Stimulated activated CD8-positive, alpha-beta memory T cell treated with anti-CD3 and anti-CD28 coated beads, Interleukin-15, amount 100 ng/mL, for 1 hour (primary cell): ENCODE measurements around the gene GEMIN7.

Experiments used
- DNase-seq: peaks from one replicate; pipeline ENCODE4 v3.0.0-alpha.2; 2020; ENCODE audit warnings: low read depth

Gene GEMIN7, protein sequence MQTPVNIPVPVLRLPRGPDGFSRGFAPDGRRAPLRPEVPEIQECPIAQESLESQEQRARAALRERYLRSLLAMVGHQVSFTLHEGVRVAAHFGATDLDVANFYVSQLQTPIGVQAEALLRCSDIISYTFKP

GRCh38 chr19:45079063-45079910 is at the start of gene GEMIN7:
GEMIN7 (plus strand) TSS chr19:45079260; CDS start chr19:45090115, 10,855 bp downstream.
- DNase-seq: peak; percentile 50

GRCh38 chr19:45030825-45031224 is 48.2 kb upstream of the GEMIN7 start:
- DNase-seq: no peak

GRCh38 chr19:45032421-45032820 is 46.6 kb upstream of the GEMIN7 start:
- DNase-seq: no peak

GRCh38 chr19:45035755-45036154 is 43.3 kb upstream of the GEMIN7 start:
- no peak for DNase-seq

DNA sequence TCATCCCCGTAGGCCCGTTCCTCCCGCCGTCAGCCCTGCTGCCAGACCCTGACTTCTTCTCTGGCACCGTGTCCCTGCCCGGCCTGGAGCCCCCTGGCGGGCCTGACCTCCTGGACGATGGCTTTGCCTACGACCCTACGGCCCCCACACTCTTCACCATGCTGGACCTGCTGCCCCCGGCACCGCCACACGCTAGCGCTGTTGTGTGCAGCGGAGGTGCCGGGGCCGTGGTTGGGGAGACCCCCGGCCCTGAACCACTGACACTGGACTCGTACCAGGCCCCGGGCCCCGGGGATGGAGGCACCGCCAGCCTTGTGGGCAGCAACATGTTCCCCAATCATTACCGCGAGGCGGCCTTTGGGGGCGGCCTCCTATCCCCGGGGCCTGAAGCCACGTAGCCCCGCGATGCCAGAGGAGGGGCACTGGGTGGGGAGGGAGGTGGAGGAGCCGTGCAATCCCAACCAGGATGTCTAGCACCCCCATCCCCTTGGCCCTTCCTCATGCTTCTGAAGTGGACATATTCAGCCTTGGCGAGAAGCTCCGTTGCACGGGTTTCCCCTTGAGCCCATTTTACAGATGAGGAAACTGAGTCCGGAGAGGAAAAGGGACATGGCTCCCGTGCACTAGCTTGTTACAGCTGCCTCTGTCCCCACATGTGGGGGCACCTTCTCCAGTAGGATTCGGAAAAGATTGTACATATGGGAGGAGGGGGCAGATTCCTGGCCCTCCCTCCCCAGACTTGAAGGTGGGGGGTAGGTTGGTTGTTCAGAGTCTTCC is 41.5 kb upstream of the GEMIN7 start:
- no peak for DNase-seq

GRCh38 chr19:45038931-45039893 is 39.8 kb upstream of the GEMIN7 start, which contains the start of gene CLASRP:
CLASRP (plus strand) TSS chr19:45039045; CDS start chr19:45040213, 1,168 bp downstream.
- DNase-seq: peak; percentile 74

DNA sequence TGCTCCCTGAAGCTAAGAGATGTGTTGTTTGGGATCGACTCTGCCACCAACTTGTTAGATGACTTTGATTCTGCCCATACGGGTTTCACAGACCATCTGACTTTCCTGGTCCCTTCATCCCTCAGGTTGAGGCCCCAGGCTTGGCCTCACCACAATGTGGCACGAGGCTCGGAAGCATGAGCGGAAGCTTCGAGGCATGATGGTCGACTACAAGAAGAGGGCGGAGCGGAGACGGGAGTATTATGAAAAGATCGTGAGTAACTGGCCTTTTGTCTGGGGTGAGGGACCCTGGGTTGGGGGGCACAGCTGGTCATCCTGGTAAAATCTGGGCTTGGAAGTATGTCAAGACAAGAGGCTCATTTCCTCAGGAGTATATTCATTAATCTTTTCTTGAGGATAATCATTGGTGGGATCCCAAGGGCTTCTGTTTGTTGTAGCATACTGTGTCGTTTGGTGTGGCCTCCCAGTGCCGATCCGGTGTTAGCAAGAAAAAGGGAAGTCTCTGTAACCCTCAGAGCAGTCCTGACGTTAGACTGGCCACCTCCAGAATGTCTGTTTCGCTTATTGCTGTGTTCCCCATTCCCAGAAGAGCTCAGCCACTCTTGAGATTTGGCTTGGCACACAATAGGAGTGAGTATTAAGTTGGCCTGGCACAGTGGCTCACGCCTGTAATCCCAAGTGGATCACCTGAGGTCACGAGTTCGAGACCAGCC is 38.8 kb upstream of the GEMIN7 start:
- no peak for DNase-seq

DNA sequence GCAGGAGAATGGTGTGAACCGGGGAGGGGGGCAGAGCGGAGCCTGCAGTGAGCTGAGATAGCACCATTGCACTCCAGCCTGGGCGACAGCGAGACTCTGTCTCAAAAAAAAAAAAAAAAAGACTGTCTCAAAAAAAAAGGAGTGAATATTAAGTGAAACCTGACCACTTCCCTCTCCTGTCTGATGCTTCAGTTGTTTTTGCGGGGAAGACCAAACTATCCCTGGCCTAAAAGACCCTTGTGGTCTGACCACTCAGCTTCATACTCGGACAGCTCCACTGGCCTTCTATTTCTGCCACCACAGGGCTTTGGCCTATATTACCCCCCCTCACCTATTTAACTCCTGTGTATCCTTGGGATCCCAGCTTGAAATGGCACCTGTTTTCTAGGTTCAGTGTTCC is 37.9 kb upstream of the GEMIN7 start:
- no peak for DNase-seq

- no peak for DNase-seq
Measured at GRCh38 chr19:45045671-45046353, 33.2 kb upstream of the GEMIN7 start.

GRCh38 chr19:45046355-45046754 is 32.7 kb upstream of the GEMIN7 start:
- no peak for DNase-seq

DNA sequence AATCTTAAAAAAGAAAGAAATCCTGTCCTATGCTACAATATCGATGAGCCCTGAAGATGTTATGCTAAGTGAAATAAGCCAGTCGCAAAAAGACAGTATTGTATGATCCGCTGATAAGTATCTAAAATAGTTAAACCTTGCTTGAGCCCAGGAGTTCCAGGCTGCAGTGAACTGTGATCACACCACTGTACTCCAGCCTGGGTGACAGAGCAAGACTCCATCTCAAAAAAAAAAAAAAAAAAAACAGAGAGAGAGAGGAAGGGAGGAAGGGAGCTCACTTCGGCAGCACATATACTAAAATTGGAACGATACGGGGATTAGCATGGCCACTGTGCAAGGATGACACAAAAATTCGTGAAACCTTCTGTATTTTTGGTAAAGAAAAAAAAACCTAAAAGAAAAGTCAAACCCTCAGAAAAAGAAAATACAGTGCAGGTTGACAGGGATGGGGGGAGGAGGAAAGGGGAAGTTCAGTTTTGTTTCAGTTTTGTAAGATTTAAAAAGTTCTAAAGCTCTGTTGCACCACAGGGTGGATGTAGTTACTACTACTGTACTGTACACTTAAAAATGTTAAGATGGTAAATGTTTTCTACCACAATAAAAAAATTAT is 31.8 kb upstream of the GEMIN7 start:
- no peak for DNase-seq

GRCh38 chr19:45049073-45049736 is 29.9 kb upstream of the GEMIN7 start:
- no peak for DNase-seq

DNA sequence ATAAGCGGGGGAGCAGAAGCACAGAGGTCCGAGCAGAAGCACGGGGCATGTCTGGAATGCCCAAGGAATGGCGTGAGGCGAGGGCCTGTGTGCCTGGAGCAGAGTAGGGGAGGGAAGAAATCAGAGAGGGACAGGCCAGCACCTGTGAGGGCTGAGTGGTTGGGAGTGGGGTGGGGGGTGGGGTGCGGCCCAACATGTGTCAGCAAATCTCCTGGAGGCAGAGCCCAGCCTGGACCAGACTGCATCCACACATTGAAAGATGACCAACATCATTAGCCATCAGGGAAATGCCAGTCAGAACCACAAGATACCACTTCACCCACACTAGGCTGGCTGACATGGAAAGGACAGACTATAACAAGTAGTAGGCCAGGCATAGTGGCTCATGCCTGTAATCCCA is 29.0 kb upstream of the GEMIN7 start:
- no peak for DNase-seq

GRCh38 chr19:45051929-45052579 is 27.0 kb upstream of the GEMIN7 start:
- DNase-seq: no peak

GRCh38 chr19:45056831-45057230 is 22.2 kb upstream of the GEMIN7 start:
- no peak for DNase-seq

- DNase-seq: no peak
Measured at GRCh38 chr19:45057444-45057843, 21.6 kb upstream of the GEMIN7 start.

DNA sequence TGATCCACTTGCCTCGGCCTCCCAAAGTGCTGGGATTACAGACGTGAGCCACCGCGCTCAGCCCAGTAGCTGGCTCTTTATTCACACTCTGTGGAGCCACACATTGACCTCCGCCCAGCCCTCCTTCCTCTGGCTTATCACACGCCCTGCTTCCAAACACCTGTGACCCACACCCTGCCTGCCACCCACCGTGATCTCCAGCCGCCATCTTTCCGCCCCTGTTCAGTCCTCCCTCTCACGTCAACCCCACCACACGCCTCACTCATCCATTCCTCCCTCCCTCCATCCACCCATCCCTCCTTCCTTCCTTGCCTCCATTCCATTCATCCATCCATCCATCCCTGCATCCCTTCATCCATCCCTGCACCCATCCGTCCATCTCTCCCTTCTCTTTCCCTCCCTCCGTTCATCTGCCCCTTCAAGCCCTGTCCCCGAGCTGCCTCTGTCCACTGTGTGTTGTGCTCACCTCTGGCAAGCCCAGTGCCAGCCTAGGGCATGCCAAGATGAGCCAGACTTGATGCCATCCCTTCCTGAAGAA is 20.4 kb upstream of the GEMIN7 start:
- no peak for DNase-seq

DNA sequence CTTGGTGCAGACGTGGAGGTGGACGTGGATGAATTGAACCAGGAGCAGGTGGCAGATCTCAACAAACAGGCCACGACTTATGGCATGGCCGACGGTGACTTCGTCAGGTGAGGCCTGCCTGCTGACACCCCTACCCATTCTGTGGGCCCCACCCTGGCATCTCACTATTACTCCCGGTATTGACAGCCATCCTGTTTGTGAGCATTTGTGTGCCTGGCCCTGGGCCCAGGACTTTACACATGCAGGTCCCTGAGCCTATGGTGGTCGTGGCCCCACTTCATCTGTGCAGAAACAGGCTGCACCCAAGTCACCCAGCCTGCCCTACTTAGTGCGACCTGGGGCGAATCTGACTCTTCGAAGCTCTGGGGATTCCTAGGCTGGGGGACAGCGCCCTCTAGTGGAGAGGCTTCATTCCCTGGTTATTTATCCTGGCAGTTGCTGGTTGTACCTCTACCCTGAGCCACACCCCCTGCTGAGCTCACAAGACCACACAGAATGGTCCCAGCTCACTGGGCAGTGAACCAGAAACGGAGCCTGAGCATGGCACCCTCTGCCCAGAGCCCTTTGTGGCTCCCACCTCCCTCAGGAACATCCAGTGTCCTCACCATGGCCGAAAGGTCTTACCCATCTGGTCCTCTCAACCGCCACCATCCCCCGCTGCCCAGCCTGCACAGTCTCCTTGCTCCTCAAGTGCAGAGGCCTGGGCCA is 19.6 kb upstream of the GEMIN7 start:
- DNase-seq: peak; percentile 75
